HG02642 (cell line): ENCODE measurements around the gene PCDHB14.

Experiments
- ATAC-seq: cut with Tn5 transposase; IDR thresholded peaks from one replicate; pipeline ENCODE4 v1.9.1; 2021; ENCODE audit warnings: mild to moderate bottlenecking; ENCODE audit not compliant: unreplicated experiment, poor library complexity

The PCDHB14 gene

DNA sequence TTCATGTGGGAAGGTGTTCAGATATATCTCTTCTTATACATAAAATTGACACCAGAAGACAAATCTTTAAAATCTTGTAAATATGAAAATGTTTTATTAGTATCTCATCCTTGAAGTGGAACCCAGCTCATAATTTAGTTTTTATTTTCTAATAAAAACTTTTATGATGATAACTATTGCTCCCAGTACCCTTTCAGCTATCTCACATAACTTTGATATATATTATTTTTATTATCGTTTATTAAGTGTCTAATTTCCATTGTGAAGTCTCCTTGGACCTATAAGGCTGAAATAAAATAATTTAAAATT lies 38.0 kb downstream of the PCDHB14 start:
- ATAC-seq, result no peak

DNA sequence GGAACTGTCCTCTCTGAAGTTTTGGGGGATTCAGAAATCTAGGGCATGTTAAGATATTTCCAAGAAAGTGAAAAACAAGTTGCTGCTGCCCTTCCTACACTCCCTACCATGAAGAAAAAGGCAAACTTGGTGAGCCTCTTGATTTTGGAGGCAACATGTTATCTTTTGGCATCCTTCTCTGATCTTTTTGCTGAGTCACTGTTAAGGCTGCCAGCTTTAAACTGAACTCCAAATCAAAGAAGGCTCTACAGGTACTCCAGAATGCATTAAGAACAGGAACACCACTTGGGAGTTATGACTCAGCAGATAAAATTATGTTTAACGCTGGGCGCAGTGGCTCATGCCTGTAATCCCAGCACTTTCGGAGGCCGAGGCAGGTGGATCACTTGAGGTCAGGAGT lies 46.1 kb downstream of the PCDHB14 start:
- no peak for ATAC-seq

DNA sequence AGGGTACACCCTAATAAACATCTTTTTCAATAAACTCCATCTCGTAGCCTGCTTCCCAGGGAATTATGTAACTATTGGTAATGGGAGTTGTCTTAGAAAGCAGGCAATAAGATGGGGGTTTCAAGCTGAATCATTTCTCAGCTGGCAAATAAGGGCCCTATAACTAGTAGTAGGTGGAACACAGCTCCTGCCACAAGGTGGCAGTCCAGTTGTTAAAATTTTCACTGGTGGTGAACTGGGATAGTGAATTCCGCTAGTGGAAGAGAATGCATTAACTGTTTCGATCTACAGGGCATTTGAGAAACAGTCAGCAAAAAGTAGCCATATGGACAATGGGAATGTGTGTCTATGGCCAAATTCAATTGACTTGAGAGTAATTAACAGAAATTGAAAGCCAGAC lies 49.8 kb downstream of the PCDHB14 start:
- ATAC-seq, result no peak
